Hepatocyte (in vitro differentiated cells): Measurements from ENCODE around the gene CLCF1.

Source experiments
- CTCF ChIP-seq: fragments of 200-600 bp; sonication (generic); IDR thresholded peaks from 2 replicates; pipeline ENCODE4 v1.5.1; 2016; ENCODE audit warnings: antibody characterized with exemption, mild to moderate bottlenecking; ENCODE audit not compliant: poor library complexity
- EZH2 ChIP-seq: fragments of 200-600 bp; sonication (generic); IDR thresholded peaks from 2 replicates; pipeline ENCODE4 v1.6.1; 2016; ENCODE audit warnings: antibody characterized with exemption, mild to moderate bottlenecking, borderline replicate concordance
- EZH2phosphoT487 ChIP-seq: fragments of 200-600 bp; sonication (generic); IDR thresholded peaks from one replicate; pipeline ENCODE4 v1.6.1; 2018; ENCODE audit warnings: antibody characterized with exemption, mild to moderate bottlenecking, low read depth, moderate library complexity; ENCODE audit not compliant: unreplicated experiment, severe bottlenecking

- TF ChIP-seq CTCF (no peak), EZH2 (no peak), EZH2phosphoT487 (no peak)
Measured at GRCh38 chr11:67314218-67314617, 59.2 kb downstream of the CLCF1 start.
